GM12874 (cell line): ENCODE results near the gene RGPD6.
"Not testable (repeated sequence)": the region's sequence is repeated elsewhere in the genome, so short reads cannot be mapped to it uniquely, and the experiment has no call there.

ENCODE experiments used
- TF ChIP-seq, protein P1 (sequence below): IDR thresholded peaks from 2 replicates; pipeline ENCODE4 v1.5.1; 2011; ENCODE audit warnings: low read depth, mild to moderate bottlenecking, control low read depth, low read length, moderate library complexity; ENCODE audit not compliant: insufficient read depth

RGPD6 gene

DNA sequence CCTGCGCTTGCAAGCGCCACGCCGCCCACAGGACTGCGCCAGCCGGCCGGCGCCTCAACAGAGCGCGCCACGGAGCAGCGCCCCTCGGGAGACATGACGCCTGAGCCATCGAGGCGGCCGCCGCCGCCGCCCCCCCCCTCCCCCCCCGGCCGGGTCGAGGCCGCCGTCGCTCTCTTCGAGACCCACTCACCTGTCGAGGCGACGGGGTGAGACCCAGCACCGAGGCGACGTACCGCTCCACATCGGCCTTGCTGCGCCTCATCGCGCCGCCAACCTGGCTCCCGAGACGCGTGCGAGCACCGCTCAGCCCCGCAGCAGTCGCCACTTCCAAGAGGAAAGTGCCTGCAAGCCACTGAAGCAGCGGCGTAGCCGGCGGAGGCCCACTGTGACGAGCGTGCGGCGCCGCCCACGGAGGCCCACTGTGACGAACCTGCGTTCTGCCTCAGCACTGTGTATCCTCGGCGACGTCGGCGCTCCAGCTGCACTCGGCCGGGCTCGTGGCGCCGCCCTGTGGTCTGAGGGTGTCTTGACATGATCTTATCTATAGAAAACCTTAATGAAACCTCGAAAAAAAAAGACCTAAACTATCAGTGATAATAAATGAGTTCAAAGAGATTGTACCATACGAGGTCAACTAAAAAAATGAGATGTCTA, at the start of gene RGPD6:
RGPD6 (minus strand) TSS at position 460 of the 654 bp plus-strand sequence; CDS start at position 262, 198 bp downstream.
- TF ChIP-seq, protein P1, sequence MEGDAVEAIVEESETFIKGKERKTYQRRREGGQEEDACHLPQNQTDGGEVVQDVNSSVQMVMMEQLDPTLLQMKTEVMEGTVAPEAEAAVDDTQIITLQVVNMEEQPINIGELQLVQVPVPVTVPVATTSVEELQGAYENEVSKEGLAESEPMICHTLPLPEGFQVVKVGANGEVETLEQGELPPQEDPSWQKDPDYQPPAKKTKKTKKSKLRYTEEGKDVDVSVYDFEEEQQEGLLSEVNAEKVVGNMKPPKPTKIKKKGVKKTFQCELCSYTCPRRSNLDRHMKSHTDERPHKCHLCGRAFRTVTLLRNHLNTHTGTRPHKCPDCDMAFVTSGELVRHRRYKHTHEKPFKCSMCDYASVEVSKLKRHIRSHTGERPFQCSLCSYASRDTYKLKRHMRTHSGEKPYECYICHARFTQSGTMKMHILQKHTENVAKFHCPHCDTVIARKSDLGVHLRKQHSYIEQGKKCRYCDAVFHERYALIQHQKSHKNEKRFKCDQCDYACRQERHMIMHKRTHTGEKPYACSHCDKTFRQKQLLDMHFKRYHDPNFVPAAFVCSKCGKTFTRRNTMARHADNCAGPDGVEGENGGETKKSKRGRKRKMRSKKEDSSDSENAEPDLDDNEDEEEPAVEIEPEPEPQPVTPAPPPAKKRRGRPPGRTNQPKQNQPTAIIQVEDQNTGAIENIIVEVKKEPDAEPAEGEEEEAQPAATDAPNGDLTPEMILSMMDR, result not testable (repeated sequence)

DNA sequence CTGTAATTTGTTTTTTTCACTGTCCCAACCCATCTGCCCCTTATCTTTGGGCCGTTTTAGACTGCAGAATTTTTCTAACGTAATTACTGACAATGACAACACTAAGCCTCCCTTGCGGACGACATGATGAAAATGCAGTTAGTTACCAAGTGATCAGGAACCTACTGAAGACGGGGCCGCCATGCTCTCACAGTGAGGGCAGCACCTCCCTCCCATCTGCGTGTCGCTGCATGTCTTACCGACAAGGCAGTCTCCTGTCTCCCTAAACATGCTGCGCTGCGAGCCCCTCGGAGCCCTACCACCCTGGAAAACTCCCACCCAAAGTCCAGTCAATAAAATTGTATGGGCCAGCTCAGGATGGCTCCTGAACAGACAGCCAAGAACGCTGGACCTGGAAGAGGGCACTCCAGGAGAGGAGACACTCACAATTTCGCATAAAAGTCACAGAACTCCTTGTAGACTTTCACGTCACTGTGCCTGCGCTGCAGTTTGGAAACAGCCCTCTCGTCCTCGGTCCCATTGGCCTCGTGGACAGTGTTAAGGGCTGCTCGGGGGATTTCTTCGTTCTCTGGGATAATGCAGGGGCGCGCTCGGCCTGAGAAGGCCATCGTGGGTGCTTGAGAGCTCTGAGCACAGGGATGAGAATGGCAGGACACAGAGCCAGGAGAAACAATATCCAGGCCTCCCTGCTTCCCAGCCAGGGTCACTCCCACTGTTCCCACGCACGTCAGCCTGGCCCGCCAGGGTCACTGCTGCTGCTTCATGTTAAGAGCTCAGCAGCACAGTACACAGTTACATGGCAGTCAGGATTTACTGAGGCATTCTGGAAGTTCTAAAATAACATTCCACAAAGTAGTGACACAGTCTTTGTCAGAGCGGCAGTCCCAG, 104.6 kb downstream of the RGPD6 start, which contains the start of gene LIMS4:
LIMS4 (minus strand) TSS at position 646 of the 888 bp plus-strand sequence; CDS start at position 608, 38 bp downstream.
- TF ChIP-seq, protein P1, result not testable (repeated sequence)
